Neuronal stem cell (in vitro differentiated cells): ENCODE measurements around the gene PLGRKT.
"Not testable (repeated sequence)": the region's sequence is repeated elsewhere in the genome, so short reads cannot be mapped to it uniquely, and the experiment has no call there.

Experiments used
- DNase-seq: peaks from one replicate; pipeline ENCODE4 v3.0.0-alpha.2; 2013; ENCODE audit warnings: low spot score
- H2AFZ ChIP-seq: one replicate; pipeline ENCODE4 v1.6.1; 2013; ENCODE audit warnings: mild to moderate bottlenecking, low read length, inconsistent platforms
- H2AK5ac ChIP-seq: 2 replicates; pipeline ENCODE4 v1.6.1; 2013; ENCODE audit warnings: low read depth, mild to moderate bottlenecking, inconsistent platforms, low read length, moderate library complexity, mixed read lengths
- H2BK120ac ChIP-seq: 2 replicates; pipeline ENCODE4 v1.6.1; 2013; ENCODE audit warnings: low read depth, mild to moderate bottlenecking, inconsistent platforms, low read length, moderate library complexity, mixed read lengths
- H2BK12ac ChIP-seq: one replicate; pipeline ENCODE4 v1.6.1; 2013; ENCODE audit warnings: low read length, inconsistent platforms
- H2BK15ac ChIP-seq: 2 replicates; pipeline ENCODE4 v1.6.1; 2013; ENCODE audit warnings: mild to moderate bottlenecking, low read length, inconsistent platforms, mixed read lengths
- H2BK5ac ChIP-seq: one replicate; pipeline ENCODE4 v1.6.1; 2013; ENCODE audit warnings: inconsistent platforms, mild to moderate bottlenecking, low read length, moderate library complexity
- H3K14ac ChIP-seq: one replicate; pipeline ENCODE4 v1.6.1; 2013; ENCODE audit warnings: low read length, inconsistent platforms
- H3K18ac ChIP-seq: 2 replicates; pipeline ENCODE4 v1.6.1; 2013; ENCODE audit warnings: low read length, inconsistent platforms
- H3K23ac ChIP-seq: 2 replicates; pipeline ENCODE4 v1.6.1; 2013; ENCODE audit warnings: low read depth, mild to moderate bottlenecking, mixed read lengths, low read length, inconsistent platforms; ENCODE audit not compliant: poor library complexity
- H3K27ac ChIP-seq: replicated peaks from 3 replicates; pipeline ENCODE4 v1.5.1; 2013; ENCODE audit warnings: low read length, inconsistent platforms
- H3K27me3 ChIP-seq, 3 experiments: 2 replicates each; pipeline ENCODE4 v1.6.1; 2013; ENCODE audit warnings: low read length in 3 of 3, mild to moderate bottlenecking in 2 of 3, inconsistent platforms in 1 of 3, low read depth in 1 of 3, mixed read lengths in 1 of 3, moderate library complexity in 1 of 3; ENCODE audit not compliant: control insufficient read depth in 3 of 3, insufficient read depth in 3 of 3
- H3K36me3 ChIP-seq, 2 donors: replicated peaks in 1 of 2; 2 replicates each; pipeline ENCODE4 v1.6.1; 2013; ENCODE audit warnings: low read length in 2 of 2; ENCODE audit not compliant: control insufficient read depth in 2 of 2, insufficient read depth in 2 of 2
- H3K4ac ChIP-seq: 2 replicates; pipeline ENCODE4 v1.6.1; 2013; ENCODE audit warnings: inconsistent platforms, mild to moderate bottlenecking, low read length, moderate library complexity
- H3K4me1 ChIP-seq, 2 donors: 1 replicate in 1 of 2; 2 replicates in 1 of 2; pipeline ENCODE4 v1.6.1; 2013; ENCODE audit warnings: low read length in 2 of 2, low read depth in 1 of 2; ENCODE audit not compliant: control insufficient read depth in 2 of 2, insufficient read depth in 1 of 2
- H3K4me2 ChIP-seq: one replicate; pipeline ENCODE4 v1.6.1; 2013; ENCODE audit warnings: mild to moderate bottlenecking, low read length, inconsistent platforms; ENCODE audit not compliant: insufficient read depth, poor library complexity, severe bottlenecking
- H3K4me3 ChIP-seq, 2 donors: 2 replicates each; pipeline ENCODE4 v1.5.1; 2013; ENCODE audit warnings: low read length in 2 of 2, mild to moderate bottlenecking in 2 of 2, inconsistent platforms in 1 of 2, moderate library complexity in 1 of 2
- H3K79me1 ChIP-seq: one replicate; pipeline ENCODE4 v1.6.1; 2013; ENCODE audit warnings: low read depth, mild to moderate bottlenecking, inconsistent platforms, low read length, moderate library complexity
- H3K9ac ChIP-seq: one replicate; pipeline ENCODE4 v1.6.1; 2013; ENCODE audit warnings: mild to moderate bottlenecking, low read depth, low read length, inconsistent platforms; ENCODE audit not compliant: poor library complexity
- H3K9me3 ChIP-seq, 2 donors: replicated peaks in 1 of 2; 2 replicates each; pipeline versions ENCODE3 to v1.6.1; 2013; ENCODE audit warnings: low read length in 2 of 2, mild to moderate bottlenecking in 2 of 2, inconsistent platforms in 1 of 2, low read depth in 1 of 2, mixed read lengths in 1 of 2, moderate library complexity in 1 of 2; ENCODE audit not compliant: control insufficient read depth in 2 of 2, insufficient read depth in 1 of 2
- H4K8ac ChIP-seq: one replicate; pipeline ENCODE4 v1.6.1; 2013; ENCODE audit warnings: low read depth, mild to moderate bottlenecking, inconsistent platforms, low read length, moderate library complexity
- H4K91ac ChIP-seq: one replicate; pipeline ENCODE4 v1.6.1; 2013; ENCODE audit warnings: low read length, low read depth, mild to moderate bottlenecking, inconsistent platforms; ENCODE audit not compliant: poor library complexity
- WGBS, 2 donors: extraction: QIAGEN DNeasy Blood & Tissue Kit; methylation state at CpG; one replicate each; pipeline ENCODE4 v1.1.7; 2013; ENCODE audit warnings: missing lambda C conversion rate in 2 of 2, mixed read lengths in 1 of 2; ENCODE audit not compliant: insufficient read length in 2 of 2, insufficient replicate concordance in 1 of 2; ENCODE audit errors: extremely low coverage in 2 of 2; 5-methylcytosine and 5-hydroxymethylcytosine counted together

PLGRKT gene

GRCh38 chr9:5326187-5326586 lies 111.5 kb downstream of the PLGRKT start:
- H3K27me3 ChIP-seq: no peaks in the 10 kb centered on the region
- peaks cover 0 to 6% of the 10 kb centered on the region in 2 donors for H3K4me1 ChIP-seq
- no peak overlapping the region for H2BK12ac ChIP-seq
- H3K36me3 ChIP-seq: no peaks in the 10 kb centered on the region
- no peak overlapping the region for H3K14ac ChIP-seq
- no peak overlapping the region for H3K27ac ChIP-seq
- H2BK15ac ChIP-seq: no peak overlapping the region
- no peak overlapping the region for H2AFZ ChIP-seq
- H2AK5ac ChIP-seq: no peak overlapping the region
- no peak overlapping the region for H3K4ac ChIP-seq
- H3K4me2 ChIP-seq: no peak overlapping the region
- H3K18ac ChIP-seq: no peak overlapping the region
- H3K9ac ChIP-seq: no peak overlapping the region
- H3K79me1 ChIP-seq: no peaks in the 10 kb centered on the region
- H4K8ac ChIP-seq: no peak overlapping the region
- H3K4me3 ChIP-seq: no peak overlapping the region
- H2BK120ac ChIP-seq: no peak overlapping the region
- no peak for DNase-seq
- H3K23ac ChIP-seq: no peak overlapping the region
- no peak overlapping the region for H4K91ac ChIP-seq
- H2BK5ac ChIP-seq: no peak overlapping the region
- no peaks in the 10 kb centered on the region for H3K9me3 ChIP-seq

DNA sequence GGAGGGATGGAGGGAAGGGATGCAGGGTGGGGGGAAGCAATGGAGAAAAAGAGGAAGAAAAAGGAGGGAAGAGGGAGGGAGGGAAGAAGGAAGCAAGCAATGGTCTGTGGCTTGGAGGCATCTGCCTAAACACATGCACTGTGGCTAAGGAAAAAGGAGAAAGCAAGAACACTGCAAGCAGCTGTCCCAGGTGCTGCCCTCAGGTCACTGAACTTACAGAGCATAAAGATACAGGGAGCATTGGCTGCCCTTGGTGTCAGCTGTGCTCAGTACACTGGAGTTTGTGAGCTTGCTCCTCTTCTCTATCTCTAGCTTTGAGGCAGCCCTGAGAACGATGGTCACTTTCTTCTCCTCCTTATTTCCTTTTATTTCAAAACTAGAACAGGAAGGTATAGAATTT lies 116.1 kb downstream of the PLGRKT start:
- not testable (repeated sequence) for H2AK5ac ChIP-seq, H3K4ac ChIP-seq, H4K91ac ChIP-seq, H3K36me3 ChIP-seq, H3K4me2 ChIP-seq, H2BK120ac ChIP-seq, H3K27me3 ChIP-seq, H3K9me3 ChIP-seq, H3K79me1 ChIP-seq, DNase-seq, H3K23ac ChIP-seq, H3K4me1 ChIP-seq, H3K14ac ChIP-seq, H3K9ac ChIP-seq, H3K27ac ChIP-seq, H2AFZ ChIP-seq, H3K18ac ChIP-seq, H2BK15ac ChIP-seq, H2BK12ac ChIP-seq, H3K4me3 ChIP-seq, H4K8ac ChIP-seq, H2BK5ac ChIP-seq
- no CpG with 5 or more reads among the region's 1 CpG for WGBS, 2 donors

GRCh38 chr9:5321058-5321457 lies 116.7 kb downstream of the PLGRKT start:
- no peak overlapping the region for H3K18ac ChIP-seq
- H2BK15ac ChIP-seq: no peak overlapping the region
- no peak overlapping the region for H3K4me3 ChIP-seq
- no peak overlapping the region for H3K27ac ChIP-seq
- H3K4me1 ChIP-seq: no peaks in the 10 kb centered on the region
- H3K27me3 ChIP-seq: no peaks in the 10 kb centered on the region
- H2BK5ac ChIP-seq: no peak overlapping the region
- no peaks in the 10 kb centered on the region for H3K79me1 ChIP-seq
- no peak overlapping the region for H2BK12ac ChIP-seq
- no peak for DNase-seq
- H2AFZ ChIP-seq: no peak overlapping the region
- no peak overlapping the region for H3K4me2 ChIP-seq
- no peak overlapping the region for H3K14ac ChIP-seq
- WGBS, 2 donors: no CpG with 5 or more reads among the region's 1 CpG
- peaks cover 0 to 2% of the 10 kb centered on the region in 2 donors for H3K9me3 ChIP-seq
- no peak overlapping the region for H4K8ac ChIP-seq
- H3K23ac ChIP-seq: no peak overlapping the region
- no peak overlapping the region for H3K4ac ChIP-seq
- no peak overlapping the region for H4K91ac ChIP-seq
- H3K36me3 ChIP-seq: no peaks in the 10 kb centered on the region
- no peak overlapping the region for H2BK120ac ChIP-seq
- H2AK5ac ChIP-seq: no peak overlapping the region
- H3K9ac ChIP-seq: no peak overlapping the region

- not testable (repeated sequence) for H3K36me3 ChIP-seq, DNase-seq, H4K8ac ChIP-seq, H3K4me1 ChIP-seq, H3K4ac ChIP-seq, H3K27ac ChIP-seq, H2BK12ac ChIP-seq, H2AFZ ChIP-seq, H3K9ac ChIP-seq, H3K4me3 ChIP-seq, H3K27me3 ChIP-seq, H2BK5ac ChIP-seq, H3K23ac ChIP-seq, H3K14ac ChIP-seq, H3K79me1 ChIP-seq, H3K9me3 ChIP-seq, H3K18ac ChIP-seq, H4K91ac ChIP-seq, H2BK15ac ChIP-seq, H2AK5ac ChIP-seq, H2BK120ac ChIP-seq, H3K4me2 ChIP-seq
- no CpG with 5 or more reads among the region's 1 CpG for WGBS, 2 donors
Observed at GRCh38 chr9:5316406-5316805, 121.3 kb downstream of the PLGRKT start.
